GM12874 (cell line): ENCODE results near the gene CCDC102A.

Experiments
- CTCF ChIP-seq: IDR thresholded peaks from 2 replicates; pipeline ENCODE4 v1.5.1; 2011; ENCODE audit warnings: low read depth, mild to moderate bottlenecking, control low read depth, low read length, moderate library complexity; ENCODE audit not compliant: insufficient read depth

CCDC102A gene

GRCh38 chr16:57513371-57514102 is 22.8 kb downstream of the CCDC102A start:
- no peak for TF ChIP-seq CTCF

- TF ChIP-seq CTCF: no peak
Measured at GRCh38 chr16:57512296-57513001, 23.9 kb downstream of the CCDC102A start.

- no peak for TF ChIP-seq CTCF
Measured at GRCh38 chr16:57510016-57510871, 26.1 kb downstream of the CCDC102A start.

- no peak for TF ChIP-seq CTCF
Measured at GRCh38 chr16:57509231-57509923, 27.0 kb downstream of the CCDC102A start.

GRCh38 chr16:57508035-57508425 is 28.3 kb downstream of the CCDC102A start:
- no peak for TF ChIP-seq CTCF

GRCh38 chr16:57507136-57508034 is 29.0 kb downstream of the CCDC102A start:
- TF ChIP-seq CTCF: no peak
